GM23248 (cell line): ENCODE data around the gene ADAM12.

Source experiments
- EZH2 ChIP-seq: fragments of 200-600 bp; sonication (generic); IDR thresholded peaks from 2 replicates; pipeline ENCODE4 v1.6.1; 2018; ENCODE audit warnings: antibody characterized with exemption, mild to moderate bottlenecking; ENCODE audit not compliant: insufficient read depth, poor library complexity, severe bottlenecking
- EZH2phosphoT487 ChIP-seq: fragments of 200-600 bp; sonication (generic); IDR thresholded peaks from 2 replicates; pipeline ENCODE4 v1.6.1; 2018; ENCODE audit warnings: antibody characterized with exemption, moderate library complexity, mild to moderate bottlenecking, low read depth; ENCODE audit not compliant: insufficient read depth

- TF ChIP-seq EZH2, result no peak
- TF ChIP-seq EZH2phosphoT487, result no peak
These were observed 353.7 kb downstream of the ADAM12 start for GRCh38 chr10:126034586-126034985.
